A549 (cell line): ENCODE data around the gene LCN6. TPM values are rescaled to one million over a fixed set of nuclear protein-coding genes. Genes with fewer than 3 reads are reported as not detected.

Source experiments
- ATAC-seq, 2 experiments: fragments of 200-7000 bp in 1 of 2; fragments of >200 bp in 1 of 2; cut with Nextera tagmentation in 1 of 2; cut with Tn5 transposase in 1 of 2; 3 replicates each; pipeline versions ENCODE4 v1.8.0 to v1.9.1; 2018 to 2020; ENCODE audit warnings: mild to moderate bottlenecking in 1 of 2, moderate library complexity in 1 of 2
- CTCF ChIA-PET: fragments of 300-600 bp; sonication (Branson Sonifier 250); formaldehyde crosslinking; extraction: SDS; loops from one replicate; lab custom pipeline; 2021; ENCODE audit warnings: antibody characterized with exemption, inconsistent platforms; lab: Yijun Ruan, JAX
- POLR2A ChIA-PET: fragments of 350-600 bp; formaldehyde crosslinking; extraction: SDS; loops from one replicate; lab custom pipeline; 2021; ENCODE audit warnings: antibody characterized with exemption, inconsistent platforms; lab: Yijun Ruan, JAX
- DNase-seq, 2 experiments: peaks; one replicate each; pipeline versions ENCODE4 v3.0.0 to v3.0.0-alpha.2; 2011 to 2016; ENCODE audit warnings: low read depth in 1 of 2, low spot score in 1 of 2
- FAIRE-seq: peaks from 2 replicates; lab custom pipeline; 2011; peaks lifted over from hg19 to GRCh38; lab: Jason Lieb, UNC
- H3K27ac ChIP-seq, 2 experiments: fragments of >200 bp; sonication (Bioruptor Twin); formaldehyde crosslinking; 3 replicates each; pipeline ENCODE4 v1.5.1; 2016 to 2017
- H3K4me1 ChIP-seq: fragments of >200 bp; sonication (Bioruptor Twin); formaldehyde crosslinking; 3 replicates; pipeline ENCODE4 v1.6.1; 2016
- H3K4me2 ChIP-seq: fragments of >200 bp; sonication (Bioruptor Twin); formaldehyde crosslinking; 3 replicates; pipeline ENCODE4 v1.6.1; 2016
- H3K4me3 ChIP-seq: fragments of >200 bp; sonication (Bioruptor Twin); formaldehyde crosslinking; 3 replicates; pipeline ENCODE4 v1.5.1; 2016
- H3K9me3 ChIP-seq: fragments of >200 bp; sonication (Bioruptor Twin); formaldehyde crosslinking; 3 replicates; pipeline ENCODE4 v1.6.1; 2016
- ATOH8 ChIP-seq: fragments of 250-450 bp; sonication (Bioruptor Pico); IDR thresholded peaks from 2 replicates; pipeline ENCODE4 v1.5.0; 2020; ENCODE audit warnings: low read depth, mild to moderate bottlenecking, moderate library complexity
- EHF ChIP-seq: fragments of 250-450 bp; sonication (Bioruptor Pico); IDR thresholded peaks from 2 replicates; pipeline ENCODE4 v1.5.0; 2020; ENCODE audit warnings: mild to moderate bottlenecking
- EHMT2 ChIP-seq: fragments of 200-600 bp; sonication (generic); IDR thresholded peaks from 2 replicates; pipeline ENCODE4 v1.6.1; 2016; ENCODE audit warnings: antibody characterized with exemption, low read depth, mild to moderate bottlenecking, moderate library complexity
- FOSL2 ChIP-seq, 2 experiments: fragments of 450-650 bp in 1 of 2; fragments of >200 bp in 1 of 2; sonication (Bioruptor Twin) in 1 of 2; formaldehyde crosslinking; IDR thresholded peaks; 2 replicates each; pipeline versions ENCODE4 v1.5.0 to v1.6.1; 2016 to 2020; ENCODE audit warnings: mild to moderate bottlenecking in 1 of 2, moderate library complexity in 1 of 2
- FOXS1 ChIP-seq: fragments of 250-450 bp; sonication (Bioruptor Pico); IDR thresholded peaks from 2 replicates; pipeline ENCODE4 v1.5.0; 2020; ENCODE audit warnings: mild to moderate bottlenecking, moderate library complexity
- HDAC2 ChIP-seq: fragments of 200-600 bp; sonication (generic); IDR thresholded peaks from 2 replicates; pipeline ENCODE4 v1.6.1; 2016
- JUNB ChIP-seq: fragments of >200 bp; sonication (Bioruptor Twin); formaldehyde crosslinking; IDR thresholded peaks from 2 replicates; pipeline ENCODE4 v1.6.1; 2016
- KDM1A ChIP-seq: fragments of 200-600 bp; sonication (generic); IDR thresholded peaks from 2 replicates; pipeline ENCODE4 v1.6.1; 2016; ENCODE audit warnings: low read depth, mild to moderate bottlenecking
- MAZ ChIP-seq: fragments of 150-350 bp; IDR thresholded peaks from 2 replicates; pipeline ENCODE4 v1.6.1; 2014; ENCODE audit warnings: antibody characterized with exemption, low read depth, low read length, borderline replicate concordance
- NFE2L2 ChIP-seq: fragments of 150-350 bp; conservative IDR thresholded peaks from 2 replicates; pipeline ENCODE4 v1.6.1; 2014; ENCODE audit warnings: low read length
- NR3C1 ChIP-seq: fragments of >200 bp; sonication (Bioruptor Twin); formaldehyde crosslinking; IDR thresholded peaks from 3 replicates; pipeline ENCODE4 v1.6.1; 2017
- REST ChIP-seq: fragments of 200-600 bp; sonication (generic); IDR thresholded peaks from 2 replicates; pipeline ENCODE4 v1.6.1; 2016; ENCODE audit warnings: antibody characterized with exemption, mild to moderate bottlenecking, moderate library complexity
- RNF2 ChIP-seq: fragments of 200-600 bp; sonication (generic); IDR thresholded peaks from 2 replicates; pipeline ENCODE4 v1.6.1; 2016; ENCODE audit warnings: low read depth, mild to moderate bottlenecking, antibody characterized with exemption, moderate library complexity, borderline replicate concordance
- TFCP2L1 ChIP-seq: fragments of 250-450 bp; sonication (Bioruptor Pico); IDR thresholded peaks from 2 replicates; pipeline ENCODE4 v1.5.0; 2021; ENCODE audit warnings: mild to moderate bottlenecking
- ZSCAN20 ChIP-seq: fragments of 250-450 bp; sonication (Bioruptor Pico); IDR thresholded peaks from 2 replicates; pipeline ENCODE4 v1.8.0; 2022; ENCODE audit warnings: mild to moderate bottlenecking, moderate library complexity
- WGBS: methylation state at CpG from one replicate; pipeline ENCODE4 v1.1.6; 2017; ENCODE audit errors: missing lambda C conversion rate; 5-methylcytosine and 5-hydroxymethylcytosine counted together
- polyA plus RNA-seq, 4 experiments: library from polyadenylated mRNA; depleted of rRNA in 3 of 4; stranded (reverse); fragments of >200 nt; fragmentation: RNase III in 1 of 4; extraction: RNeasy Plus Mini Kit Qiagen cat#74134 plus additional on column Dnase treatment in 1 of 4; gene quantifications; 2 replicates in 3 of 4; 3 replicates in 1 of 4; pipeline ENCODE4 v1.2.3, GENCODE V29; 2011 to 2017
- TF ChIP-seq, protein P1 (sequence below): fragments of >200 bp; sonication (Bioruptor Twin); formaldehyde crosslinking; IDR thresholded peaks from 3 replicates; pipeline ENCODE4 v1.6.1; 2016

The LCN6 gene
- polyA plus RNA-seq, 2 of the 4 experiments (the other 2 are of a cell fraction), result not detected

DNA sequence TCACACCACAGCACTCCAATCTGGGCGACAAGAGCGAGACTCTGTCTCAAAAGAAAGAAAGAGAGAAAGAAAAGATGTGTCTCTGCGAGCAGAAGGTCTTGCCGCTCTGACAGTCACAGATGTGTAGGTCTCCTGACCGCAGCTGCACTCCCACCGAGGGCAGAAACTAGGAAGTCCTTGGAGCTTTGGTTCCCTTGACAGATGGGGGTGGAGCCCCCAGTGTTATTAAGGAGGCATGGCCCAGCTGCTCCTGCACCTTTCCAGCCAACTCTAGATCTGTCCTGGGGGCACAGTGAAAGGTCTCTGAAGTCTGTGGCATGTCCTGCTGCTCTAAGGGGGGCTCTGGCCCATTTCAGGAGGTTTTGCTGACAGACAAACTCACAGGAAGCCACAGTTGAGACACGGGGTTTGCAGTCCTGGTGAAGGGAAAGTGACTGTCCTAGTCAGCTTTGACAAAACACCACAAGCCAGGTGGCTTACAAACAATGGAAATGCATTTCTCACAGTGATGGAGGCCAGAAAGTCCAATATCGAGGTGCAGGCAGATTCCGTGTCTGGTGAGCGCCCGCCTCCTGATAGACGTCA, 45.0 kb downstream of the LCN6 start:
- ChIA-PET POLR2A (no interaction called here), CTCF (interaction anchor here (0.9 to 1.6 kb wide), 4 partner anchors 9 to 215 kb away, joined by 3 to 6 read pairs (median 4); no protein-coding TSS in a partner anchor)
- 83% methylated on average over 12 of the region's 12 CpGs for WGBS
- no peak for FAIRE-seq
- Histone ChIP-seq H3K4me2 (no peak overlapping the region), H3K4me1 (peaks cover 4% of the 10 kb centered on the region), H3K4me3 (no peak overlapping the region), H3K27ac (no peak overlapping the region), H3K9me3 (no peaks in the 10 kb centered on the region)
- no peak for ATAC-seq
- no peak for TF ChIP-seq EHF (CRISPR knock-in tag)
- no peak for TF ChIP-seq NFE2L2
- no peak for TF ChIP-seq KDM1A
- no peak for TF ChIP-seq JUNB
- no peak for TF ChIP-seq NR3C1
- no peak for TF ChIP-seq ZSCAN20
- no peak for TF ChIP-seq TFCP2L1 (CRISPR knock-in tag)
- TF ChIP-seq FOSL2 (IDR thresholded peaks at IDR 0.05), result no peak
- no peak for TF ChIP-seq FOSL2 (CRISPR knock-in tag; IDR thresholded peaks at IDR 0.05)
- no peak for DNase-seq

DNA sequence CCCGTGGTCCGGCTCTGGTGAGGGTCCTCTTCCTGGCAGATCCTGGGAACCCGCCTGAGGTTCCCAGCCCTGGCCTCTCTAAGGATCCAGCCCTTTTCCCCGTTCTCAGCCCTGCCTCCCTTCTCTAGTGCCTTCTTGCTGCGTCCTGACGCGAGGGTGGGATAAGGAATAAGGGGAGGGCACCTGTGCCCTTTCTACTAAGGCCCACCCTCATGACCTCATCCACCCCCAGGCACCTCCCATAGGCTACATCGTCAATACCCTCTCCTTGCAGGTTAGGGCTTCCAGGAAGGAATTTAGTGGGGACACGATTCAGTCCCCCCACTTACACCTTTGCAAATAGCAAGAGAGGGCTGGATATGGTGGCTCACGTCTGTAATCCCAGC, 46.7 kb downstream of the LCN6 start:
- Histone ChIP-seq H3K4me2 (no peak overlapping the region), H3K4me3 (no peak overlapping the region), H3K4me1 (peaks cover 19% of the 10 kb centered on the region), H3K9me3 (no peaks in the 10 kb centered on the region), H3K27ac (no peak overlapping the region)
- DNase-seq, result no peak
- 78% methylated on average over 10 of the region's 10 CpGs for WGBS
- no peak for ATAC-seq
- POLR2A ChIA-PET, result no interaction called here
- FAIRE-seq, result no peak
- CTCF ChIA-PET, result interaction anchor here (0.9 to 2.2 kb wide), 3 partner anchors 12 to 328 kb away, joined by 3 to 7 read pairs (median 4); no protein-coding TSS in a partner anchor
- no peak for TF ChIP-seq MAZ
- no peak for TF ChIP-seq NFE2L2
- TF ChIP-seq, protein P1, sequence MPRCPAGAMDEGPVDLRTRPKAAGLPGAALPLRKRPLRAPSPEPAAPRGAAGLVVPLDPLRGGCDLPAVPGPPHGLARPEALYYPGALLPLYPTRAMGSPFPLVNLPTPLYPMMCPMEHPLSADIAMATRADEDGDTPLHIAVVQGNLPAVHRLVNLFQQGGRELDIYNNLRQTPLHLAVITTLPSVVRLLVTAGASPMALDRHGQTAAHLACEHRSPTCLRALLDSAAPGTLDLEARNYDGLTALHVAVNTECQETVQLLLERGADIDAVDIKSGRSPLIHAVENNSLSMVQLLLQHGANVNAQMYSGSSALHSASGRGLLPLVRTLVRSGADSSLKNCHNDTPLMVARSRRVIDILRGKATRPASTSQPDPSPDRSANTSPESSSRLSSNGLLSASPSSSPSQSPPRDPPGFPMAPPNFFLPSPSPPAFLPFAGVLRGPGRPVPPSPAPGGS, result no peak
- TF ChIP-seq HDAC2, result no peak
- TF ChIP-seq EHMT2, result no peak
- TF ChIP-seq RNF2, result no peak
- no peak for TF ChIP-seq FOSL2 (IDR thresholded peaks at IDR 0.05)
- no peak for TF ChIP-seq FOSL2 (CRISPR knock-in tag; IDR thresholded peaks at IDR 0.05)
- no peak for TF ChIP-seq REST
- TF ChIP-seq FOXS1 (CRISPR knock-in tag), result no peak
- TF ChIP-seq ATOH8 (CRISPR knock-in tag), result no peak
- TF ChIP-seq JUNB, result no peak
